SJSA1 (cell line): Measurements from ENCODE around the gene TAS2R38. TPM values are rescaled to one million over a fixed set of nuclear protein-coding genes. Genes with fewer than 3 reads are reported as not detected.
"Not testable (repeated sequence)": the region's sequence is repeated elsewhere in the genome, so short reads cannot be mapped to it uniquely, and the experiment has no call there.

ENCODE experiments used
- DNase-seq, 2 experiments: peaks; one replicate each; pipeline ENCODE4 v3.0.0-alpha.2; 2015 to 2020; ENCODE audit warnings: low spot score in 2 of 2, low read depth in 1 of 2
- H3K27ac ChIP-seq: fragments of 250-450 bp; sonication (Bioruptor Pico); 2 replicates; pipeline ENCODE4 v1.5.1; 2020; ENCODE audit warnings: mild to moderate bottlenecking, moderate library complexity
- H3K27me3 ChIP-seq: fragments of 250-450 bp; sonication (Bioruptor Pico); replicated peaks from 2 replicates; pipeline ENCODE4 v1.5.1; 2020; ENCODE audit warnings: mild to moderate bottlenecking, moderate library complexity
- H3K36me3 ChIP-seq: fragments of 250-450 bp; sonication (Bioruptor Pico); 2 replicates; pipeline ENCODE4 v1.5.1; 2020; ENCODE audit warnings: mild to moderate bottlenecking
- H3K4me1 ChIP-seq: fragments of 250-450 bp; sonication (Bioruptor Pico); replicated peaks from 2 replicates; pipeline ENCODE4 v1.6.1; 2021; ENCODE audit warnings: mild to moderate bottlenecking
- H3K4me3 ChIP-seq: fragments of 250-450 bp; sonication (Bioruptor Pico); 2 replicates; pipeline ENCODE4 v1.5.1; 2020; ENCODE audit warnings: mild to moderate bottlenecking
- H3K9me3 ChIP-seq: fragments of 250-450 bp; sonication (Bioruptor Pico); replicated peaks from 2 replicates; pipeline ENCODE4 v1.5.1; 2020; ENCODE audit warnings: mild to moderate bottlenecking
- total RNA-seq: library from RNA; depleted of rRNA; stranded (reverse); fragments of >200 nt; shearing (Covaris generic); gene quantifications from 2 replicates; pipeline ENCODE4 v1.2.3, GENCODE V29; 2014

TAS2R38 gene
- total RNA-seq, 1 experiment from 2014 or later, result not detected

DNA sequence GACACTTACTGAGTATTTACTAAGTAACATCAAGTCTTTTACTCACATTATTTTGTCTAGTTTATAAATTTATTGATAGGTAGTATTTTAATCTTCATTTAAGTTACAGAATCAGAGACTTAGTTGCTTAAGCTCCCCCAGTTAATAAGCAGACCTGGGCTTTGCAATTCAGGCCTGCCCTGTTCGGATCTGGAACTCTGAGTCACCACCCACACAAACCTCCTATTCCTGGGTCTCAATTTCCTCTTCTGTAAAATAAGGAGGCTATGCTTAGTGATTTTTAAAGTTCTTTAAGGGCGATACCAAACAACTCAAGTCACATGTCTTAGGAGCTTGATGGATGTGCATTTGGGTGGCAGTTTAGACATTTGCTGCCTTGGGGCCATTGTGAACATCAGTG lies 18.6 kb upstream of the TAS2R38 start:
- Histone ChIP-seq H3K36me3 (no peaks in the 10 kb centered on the region), H3K27ac (no peak overlapping the region), H3K27me3 (no peaks in the 10 kb centered on the region), H3K4me1 (no peaks in the 10 kb centered on the region), H3K4me3 (no peak overlapping the region), H3K9me3 (no peaks in the 10 kb centered on the region)
- no peak for DNase-seq

DNA sequence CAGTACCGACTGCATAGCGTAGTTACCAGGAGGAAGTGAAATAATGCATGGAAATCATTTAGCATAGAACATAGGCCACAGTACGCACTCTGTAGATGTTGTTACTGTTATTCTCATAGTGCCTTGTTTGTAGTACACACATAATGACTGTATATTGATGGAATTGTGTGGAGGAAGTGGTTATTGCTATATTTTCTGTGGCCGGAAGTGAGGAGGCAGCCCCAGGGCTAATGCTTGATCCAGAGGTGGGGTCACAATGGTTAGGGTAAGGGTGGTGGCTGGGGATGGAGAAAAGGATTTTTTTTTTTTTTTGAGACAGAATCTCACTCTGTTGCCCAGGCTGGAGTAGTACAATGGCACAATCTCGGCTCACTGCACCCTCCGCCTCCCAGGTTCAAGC lies 17.6 kb upstream of the TAS2R38 start:
- Histone ChIP-seq H3K4me3 (no peak overlapping the region), H3K36me3 (no peaks in the 10 kb centered on the region), H3K27me3 (no peaks in the 10 kb centered on the region), H3K27ac (no peak overlapping the region), H3K4me1 (no peaks in the 10 kb centered on the region), H3K9me3 (no peaks in the 10 kb centered on the region)
- no peak for DNase-seq

DNA sequence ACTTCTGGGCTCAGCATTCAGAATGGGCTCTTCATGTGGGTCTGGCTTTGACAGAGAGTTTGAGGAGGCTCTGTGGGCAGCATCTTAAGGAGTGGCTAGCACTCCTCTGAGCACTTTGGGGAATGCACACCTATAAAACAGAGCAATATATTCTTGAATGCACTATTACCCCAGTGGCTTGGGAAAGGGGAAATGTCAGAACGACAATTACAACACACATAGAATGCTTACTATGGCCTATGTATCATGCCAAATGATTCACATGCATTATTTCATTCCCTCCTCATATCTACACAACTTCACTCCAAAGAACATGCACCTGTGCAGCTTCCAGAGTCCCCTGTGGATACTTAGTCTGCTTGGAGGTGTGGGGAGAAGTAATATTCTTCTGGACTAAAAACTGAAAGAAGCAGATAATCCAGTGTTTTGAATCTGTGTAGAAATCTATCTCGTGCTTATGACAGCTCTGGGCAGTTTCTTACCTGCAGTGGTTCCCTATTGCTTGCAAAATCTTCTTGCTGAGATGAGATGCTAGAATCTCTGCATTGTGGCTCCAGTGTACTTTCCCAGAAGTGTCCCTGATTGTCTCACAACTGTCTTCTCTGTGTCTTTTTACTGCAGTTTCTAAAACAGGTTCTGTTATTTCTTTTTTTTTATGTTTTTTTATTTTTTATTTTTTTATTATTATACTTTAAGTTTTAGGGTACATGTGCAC lies 16.6 kb upstream of the TAS2R38 start:
- no peak for DNase-seq
- Histone ChIP-seq H3K9me3 (no peaks in the 10 kb centered on the region), H3K36me3 (no peaks in the 10 kb centered on the region), H3K4me3 (no peak overlapping the region), H3K4me1 (no peaks in the 10 kb centered on the region), H3K27ac (no peak overlapping the region), H3K27me3 (no peaks in the 10 kb centered on the region)

DNA sequence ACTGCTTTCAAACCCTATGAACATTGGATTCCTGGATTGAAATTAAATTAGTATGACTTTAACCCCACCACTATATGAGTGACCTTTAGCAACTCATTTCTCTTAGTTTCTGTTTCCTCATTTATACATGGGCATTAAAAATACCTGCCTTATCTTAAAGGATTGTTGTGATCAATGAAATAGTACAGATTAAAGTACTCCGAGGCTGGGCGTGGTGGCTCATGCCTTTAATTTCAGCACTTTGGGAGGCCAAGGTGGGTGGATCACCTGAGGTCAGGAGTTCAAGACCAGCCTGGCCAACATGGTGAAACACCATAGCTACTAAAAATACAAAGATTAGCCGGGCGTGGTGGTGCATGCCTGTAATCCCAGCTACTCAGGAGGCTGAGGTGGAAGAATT lies 14.2 kb upstream of the TAS2R38 start:
- not testable (repeated sequence) for H3K4me3 ChIP-seq, H3K27ac ChIP-seq, DNase-seq, H3K9me3 ChIP-seq, H3K36me3 ChIP-seq, H3K27me3 ChIP-seq, H3K4me1 ChIP-seq

DNA sequence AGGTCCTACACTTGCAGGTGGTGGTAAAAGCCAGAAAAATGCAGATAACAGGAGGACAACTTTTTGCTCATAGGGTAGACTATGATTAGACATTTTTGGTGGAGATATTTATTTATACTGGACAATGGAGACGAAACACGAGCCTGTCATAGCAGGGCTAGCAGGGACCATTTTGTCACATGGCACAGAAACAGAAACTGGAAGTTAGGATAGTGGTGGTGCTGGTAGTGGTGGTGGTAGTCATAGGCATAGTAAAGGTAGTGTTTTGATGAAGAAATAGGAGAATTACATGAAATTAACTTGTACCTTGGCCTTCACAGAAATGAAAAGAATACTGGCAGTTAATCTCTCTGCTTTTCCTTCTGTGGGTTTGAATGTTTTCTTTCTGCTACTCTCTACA lies 13.3 kb upstream of the TAS2R38 start:
- Histone ChIP-seq H3K4me1 (no peaks in the 10 kb centered on the region), H3K36me3 (no peaks in the 10 kb centered on the region), H3K27me3 (no peaks in the 10 kb centered on the region), H3K9me3 (no peaks in the 10 kb centered on the region), H3K4me3 (no peak overlapping the region), H3K27ac (no peak overlapping the region)
- no peak for DNase-seq

DNA sequence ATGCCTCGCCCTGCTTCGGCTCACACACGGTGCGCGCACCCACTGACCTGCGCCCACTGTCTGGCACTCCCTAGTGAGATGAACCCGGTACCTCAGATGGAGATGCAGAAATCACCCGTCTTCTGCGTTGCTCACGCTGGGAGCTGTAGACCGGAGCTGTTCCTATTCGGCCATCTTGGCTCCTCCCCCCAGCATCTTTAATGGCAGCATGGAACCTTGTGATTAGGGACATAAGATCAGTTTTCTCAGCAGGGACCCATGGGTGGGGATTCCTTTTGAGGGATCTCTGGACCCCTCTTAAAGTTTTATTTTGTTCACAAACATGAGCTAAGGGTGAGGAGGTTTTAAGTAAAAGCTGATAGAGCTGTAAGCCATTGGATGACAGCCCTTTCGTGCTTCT lies 12.4 kb upstream of the TAS2R38 start:
- not testable (repeated sequence) for H3K9me3 ChIP-seq, DNase-seq, H3K4me1 ChIP-seq, H3K4me3 ChIP-seq, H3K36me3 ChIP-seq, H3K27ac ChIP-seq, H3K27me3 ChIP-seq

DNA sequence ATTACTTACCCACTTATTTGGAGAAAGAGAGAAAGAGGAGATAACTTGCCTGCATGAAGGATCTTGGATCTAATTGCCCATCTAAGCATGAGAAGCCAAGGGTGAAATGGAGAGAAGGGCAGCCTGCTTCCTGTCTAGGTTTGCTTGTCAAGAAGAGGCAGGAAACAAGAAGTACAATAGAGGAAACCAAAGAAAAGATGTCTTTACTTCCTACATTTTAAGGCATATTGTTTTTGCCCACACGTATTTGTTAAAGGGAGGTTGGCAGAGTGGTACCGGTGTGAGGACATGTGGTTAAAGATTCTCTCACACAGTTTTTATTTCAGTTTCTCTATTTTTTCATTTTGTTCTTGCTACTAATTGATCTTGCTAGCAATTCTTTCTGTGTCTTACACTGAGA lies 6.0 kb upstream of the TAS2R38 start:
- H3K9me3 ChIP-seq, result no peaks in the 10 kb centered on the region
- no peak for DNase-seq
- H3K36me3 ChIP-seq, result no peaks in the 10 kb centered on the region
- H3K27ac ChIP-seq, result no peak overlapping the region
- H3K4me1 ChIP-seq, result no peaks in the 10 kb centered on the region
- H3K4me3 ChIP-seq, result no peak overlapping the region
- no peaks in the 10 kb centered on the region for H3K27me3 ChIP-seq

DNA sequence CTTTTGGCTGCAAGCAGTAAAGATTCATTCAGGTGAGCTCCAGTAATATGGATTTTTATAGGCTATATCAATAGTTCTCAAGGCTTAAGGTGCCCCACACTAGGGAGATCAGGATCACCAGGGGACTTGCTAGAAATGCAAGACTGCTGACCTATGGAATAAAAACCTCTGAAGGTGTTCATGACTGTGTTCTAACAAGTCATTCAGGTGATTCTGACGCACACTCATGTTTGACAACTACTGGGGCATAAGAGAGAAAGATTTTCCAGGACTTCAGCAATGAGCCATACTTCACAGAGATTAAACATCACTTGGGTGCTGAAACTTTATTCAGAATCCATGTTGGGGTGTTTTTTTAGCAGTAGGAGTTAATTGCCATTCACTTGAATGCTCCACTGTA lies 4.8 kb upstream of the TAS2R38 start:
- H3K9me3 ChIP-seq, result no peaks in the 10 kb centered on the region
- no peaks in the 10 kb centered on the region for H3K36me3 ChIP-seq
- no peak for DNase-seq
- H3K4me1 ChIP-seq, result no peaks in the 10 kb centered on the region
- H3K27me3 ChIP-seq, result no peaks in the 10 kb centered on the region
- no peak overlapping the region for H3K27ac ChIP-seq
- H3K4me3 ChIP-seq, result no peak overlapping the region

DNA sequence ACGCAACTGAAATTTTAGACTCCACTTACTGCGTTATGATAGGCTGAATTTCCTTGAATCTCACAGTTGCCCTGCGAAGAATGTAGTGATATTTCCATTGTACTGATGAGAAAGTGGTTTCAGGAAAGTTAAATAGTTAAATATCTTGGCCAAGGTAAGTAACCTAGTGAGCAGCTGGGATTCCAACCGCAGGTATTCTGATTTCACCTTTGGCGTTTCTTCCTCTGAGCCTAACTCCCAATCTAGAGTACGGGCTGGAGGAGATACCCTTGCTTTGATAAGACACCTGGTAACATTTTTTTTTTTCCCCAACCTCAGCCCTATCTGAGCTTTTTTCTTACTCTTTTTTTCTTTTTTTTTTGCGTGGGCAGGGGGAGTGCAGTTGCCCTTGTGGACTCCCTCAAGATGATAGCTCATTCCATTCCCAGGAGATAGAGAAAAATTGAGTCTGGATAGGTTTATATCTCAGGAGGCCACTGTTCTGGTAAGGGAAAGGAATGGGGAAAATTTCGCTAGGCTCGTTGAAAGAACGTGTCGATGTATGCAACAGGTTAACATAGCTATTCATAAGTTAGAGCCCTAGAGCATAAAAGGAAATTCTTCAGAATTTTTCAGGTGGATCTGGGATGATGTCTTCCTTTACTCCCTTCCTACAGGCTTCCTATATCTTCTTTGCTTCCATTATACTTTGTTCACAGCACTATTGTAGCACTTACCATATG lies 3.1 kb upstream of the TAS2R38 start:
- H3K27me3 ChIP-seq, result no peaks in the 10 kb centered on the region
- no peaks in the 10 kb centered on the region for H3K36me3 ChIP-seq
- no peak overlapping the region for H3K4me3 ChIP-seq
- DNase-seq, result no peak
- no peak overlapping the region for H3K27ac ChIP-seq
- H3K4me1 ChIP-seq, result no peaks in the 10 kb centered on the region
- H3K9me3 ChIP-seq, result no peaks in the 10 kb centered on the region

DNA sequence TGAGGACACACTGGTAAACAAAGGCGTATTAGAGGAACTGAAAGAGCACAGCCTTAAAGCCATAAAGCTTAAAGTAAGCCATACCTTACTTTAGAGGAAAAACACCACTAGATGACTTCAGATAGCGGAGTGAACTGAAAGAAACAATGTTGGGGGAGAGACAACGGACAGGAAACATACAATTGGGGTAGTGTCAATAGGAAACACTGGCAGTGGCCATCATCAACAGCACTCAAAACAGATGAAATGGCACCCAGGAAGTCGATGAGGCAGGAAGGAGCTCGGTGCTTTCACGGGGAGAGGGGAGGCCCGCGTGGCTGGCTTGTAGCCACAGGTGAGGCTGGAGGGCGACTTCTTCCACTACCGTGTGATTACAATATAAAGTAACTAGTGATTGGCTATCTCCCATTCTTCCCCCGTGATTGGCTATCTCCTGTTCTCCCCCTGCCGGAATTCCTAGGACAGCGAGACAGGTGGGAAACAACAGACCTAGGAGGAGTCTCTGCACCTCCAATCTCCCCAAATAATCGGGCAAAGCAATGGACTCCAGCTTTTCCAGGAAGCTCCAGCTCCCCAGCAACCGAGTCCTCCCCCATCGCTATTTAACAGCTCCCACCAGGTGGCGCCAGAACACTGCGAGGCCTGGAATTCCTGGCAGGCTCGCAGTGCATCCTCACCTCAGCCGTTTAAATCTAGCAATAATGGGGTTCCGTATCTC lies 2.4 kb upstream of the TAS2R38 start:
- H3K9me3 ChIP-seq, result no peaks in the 10 kb centered on the region
- H3K27me3 ChIP-seq, result no peaks in the 10 kb centered on the region
- no peak overlapping the region for H3K4me3 ChIP-seq
- no peaks in the 10 kb centered on the region for H3K4me1 ChIP-seq
- no peak overlapping the region for H3K27ac ChIP-seq
- H3K36me3 ChIP-seq, result no peaks in the 10 kb centered on the region
- DNase-seq, result peak; percentile 33 to 62

DNA sequence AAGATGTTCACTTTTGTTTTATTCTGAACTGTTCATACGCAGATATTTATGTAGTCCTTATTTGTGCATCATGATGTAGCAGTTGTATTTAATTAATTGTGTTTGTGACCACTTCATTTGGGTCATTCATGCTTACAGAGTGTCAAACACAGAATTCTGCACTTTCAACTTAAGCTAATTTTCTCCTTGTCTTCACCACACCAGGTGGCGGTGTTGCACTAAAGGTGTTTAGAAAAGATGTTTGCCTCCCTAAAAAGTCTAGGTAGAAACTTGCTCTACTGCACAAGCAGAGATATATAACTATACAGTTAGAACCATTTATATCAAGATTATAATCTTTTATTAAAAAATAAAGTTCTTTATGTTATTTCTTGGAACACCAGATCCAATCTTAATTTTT lies 1.3 kb upstream of the TAS2R38 start:
- no peak for DNase-seq
- Histone ChIP-seq H3K4me1 (no peaks in the 10 kb centered on the region), H3K4me3 (no peak overlapping the region), H3K27ac (no peak overlapping the region), H3K9me3 (no peaks in the 10 kb centered on the region), H3K27me3 (no peaks in the 10 kb centered on the region), H3K36me3 (no peaks in the 10 kb centered on the region)

DNA sequence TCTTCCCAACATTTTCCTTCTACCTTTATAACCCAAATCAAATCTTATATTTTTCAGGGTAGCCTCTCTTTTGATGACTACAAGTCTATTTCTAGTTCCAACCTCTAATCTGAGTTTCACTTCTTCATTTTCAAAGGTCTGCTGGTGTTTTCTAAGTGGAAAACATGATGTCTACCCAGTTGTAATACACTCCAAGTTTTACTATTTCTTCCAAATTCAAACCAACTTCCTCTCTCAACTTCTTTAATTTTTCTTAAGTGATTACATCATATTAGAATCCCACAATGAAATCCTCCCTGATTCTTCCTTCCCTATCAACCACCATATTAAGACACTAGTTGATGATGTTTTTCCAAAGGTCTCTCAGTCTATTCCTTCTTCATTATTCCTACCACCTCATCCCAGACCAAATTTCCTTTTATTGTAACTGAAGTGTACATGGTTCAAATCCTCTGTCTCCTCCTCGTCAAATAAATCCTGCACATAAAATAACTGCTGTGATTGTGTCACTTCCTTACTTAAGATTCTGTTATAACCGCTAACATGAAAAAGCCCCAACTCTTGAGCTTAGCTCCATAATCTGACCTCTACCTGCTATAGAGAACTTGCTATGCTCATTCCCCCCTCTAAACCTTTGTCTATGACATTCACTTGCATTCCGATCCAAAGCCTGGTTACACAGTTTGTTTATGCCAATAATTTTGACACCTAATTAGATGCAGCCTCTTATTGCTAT lies 12.7 kb downstream of the TAS2R38 start:
- Histone ChIP-seq H3K27ac (no peak overlapping the region), H3K36me3 (no peaks in the 10 kb centered on the region), H3K4me1 (no peaks in the 10 kb centered on the region), H3K9me3 (no peaks in the 10 kb centered on the region), H3K27me3 (no peaks in the 10 kb centered on the region), H3K4me3 (no peak overlapping the region)
- no peak for DNase-seq

DNA sequence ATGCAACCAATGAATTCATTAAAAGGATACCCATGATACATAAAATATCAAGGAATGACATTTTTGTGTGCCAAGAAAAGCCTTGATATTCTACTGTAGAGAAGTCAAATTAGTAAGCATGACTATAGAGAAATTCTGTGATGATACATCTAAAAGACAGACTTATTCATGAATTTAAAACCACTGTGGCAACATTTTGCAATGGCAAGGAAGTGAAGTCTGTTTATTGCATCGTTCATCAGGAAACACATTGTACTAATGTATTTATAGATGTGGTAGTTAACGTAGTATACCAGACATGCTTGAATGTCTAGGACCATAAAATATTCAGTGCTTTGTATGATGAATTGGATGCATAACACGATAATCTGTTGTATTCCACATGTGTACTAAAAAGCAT lies 17.5 kb downstream of the TAS2R38 start:
- H3K4me3 ChIP-seq, result no peak overlapping the region
- no peak for DNase-seq
- no peaks in the 10 kb centered on the region for H3K9me3 ChIP-seq
- no peaks in the 10 kb centered on the region for H3K27me3 ChIP-seq
- H3K36me3 ChIP-seq, result no peaks in the 10 kb centered on the region
- H3K4me1 ChIP-seq, result no peaks in the 10 kb centered on the region
- H3K27ac ChIP-seq, result no peak overlapping the region

DNA sequence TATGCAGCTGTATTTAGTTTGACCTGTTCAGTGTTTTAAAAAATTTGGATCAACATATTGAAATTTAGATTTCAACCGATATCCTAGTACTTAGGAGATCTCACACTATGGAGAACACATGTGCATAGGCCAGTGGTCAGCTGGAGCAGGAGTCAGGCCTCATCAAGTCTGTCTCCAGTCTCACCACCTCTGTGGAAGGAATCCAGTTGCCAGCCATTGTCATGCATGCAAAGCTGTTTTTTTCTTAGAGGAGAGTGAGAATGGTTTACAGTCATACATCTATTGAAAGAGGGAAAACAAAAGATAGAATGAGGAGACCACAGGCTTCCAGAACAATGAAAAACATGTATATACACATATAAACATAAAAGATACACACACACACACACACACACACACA lies 19.2 kb downstream of the TAS2R38 start:
- Histone ChIP-seq H3K27ac (no peak overlapping the region), H3K36me3 (no peaks in the 10 kb centered on the region), H3K9me3 (no peaks in the 10 kb centered on the region), H3K4me1 (no peaks in the 10 kb centered on the region), H3K27me3 (no peaks in the 10 kb centered on the region), H3K4me3 (no peak overlapping the region)
- no peak for DNase-seq
